ENCODE measurements around the gene CDH22. TPM values are rescaled to one million over a fixed set of nuclear protein-coding genes. Genes with fewer than 3 reads are reported as not detected.

The CDH22 gene
- total RNA-seq, 3 donors from 2014 or later = 0.15 to 0.66 (median 0.16) TPM

GRCh38 chr20:46151936-46152335 lies 156.4 kb downstream of the CDH22 start:
- H3K27ac ChIP-seq = no peak overlapping the region
- H3K4me1 ChIP-seq = no peaks in the 10 kb centered on the region
- peaks cover 0 to 7% of the 10 kb centered on the region in 2 donors for H3K27me3 ChIP-seq
- H3K36me3 ChIP-seq = no peaks in the 10 kb centered on the region
- H3K4me3 ChIP-seq = no peak overlapping the region
- intact Hi-C loops (cut with DNase I; ENCODE audit: low total_unique reads) = no loop called here
- DNase-seq (ENCODE audit: low spot score in 2 of 2) = no peak
- TF ChIP-seq POLR2AphosphoS5 (IDR thresholded peaks at IDR 0.05) (no peak), POLR2A (IDR thresholded peaks at IDR 0.05) (no peak), CTCF (IDR thresholded peaks at IDR 0.05) (no peak)
- no peaks in the 10 kb centered on the region for H3K9me3 ChIP-seq

GRCh38 chr20:46150943-46151342 lies 157.4 kb downstream of the CDH22 start:
- Histone ChIP-seq H3K4me1 (no peaks in the 10 kb centered on the region), H3K27ac (no peak overlapping the region), H3K36me3 (no peaks in the 10 kb centered on the region), H3K9me3 (no peaks in the 10 kb centered on the region), H3K27me3 (peaks cover 0 to 7% of the 10 kb centered on the region in 2 donors), H3K4me3 (no peak overlapping the region)
- intact Hi-C loops (cut with DNase I; ENCODE audit: low total_unique reads) = no loop called here
- no peak for TF ChIP-seq POLR2AphosphoS5 (IDR thresholded peaks at IDR 0.05)
- TF ChIP-seq CTCF (IDR thresholded peaks at IDR 0.05) = no peak
- no peak for TF ChIP-seq POLR2A (IDR thresholded peaks at IDR 0.05)
- no peak for DNase-seq (ENCODE audit: low spot score in 2 of 2)

- Histone ChIP-seq H3K9me3 (no peaks in the 10 kb centered on the region), H3K4me3 (no peak overlapping the region), H3K27ac (no peak overlapping the region), H3K36me3 (no peaks in the 10 kb centered on the region), H3K4me1 (no peaks in the 10 kb centered on the region), H3K27me3 (peaks cover 0 to 8% of the 10 kb centered on the region in 2 donors)
- intact Hi-C loops (cut with DNase I; ENCODE audit: low total_unique reads) = loop anchor here (5.0 kb wide), 1 partner anchor 1604 kb away; no protein-coding TSS in a partner anchor
- no peak for DNase-seq (ENCODE audit: low spot score in 2 of 2)
- TF ChIP-seq POLR2AphosphoS5 (IDR thresholded peaks at IDR 0.05) = no peak
Observed at GRCh38 chr20:46148313-46149208, 159.7 kb downstream of the CDH22 start.

GRCh38 chr20:46145713-46146112 lies 162.6 kb downstream of the CDH22 start:
- DNase-seq (ENCODE audit: low spot score in 2 of 2) = no peak
- H3K4me3 ChIP-seq = no peak overlapping the region
- TF ChIP-seq CTCF (IDR thresholded peaks at IDR 0.05) = no peak
- no peak for TF ChIP-seq POLR2AphosphoS5 (IDR thresholded peaks at IDR 0.05)
- TF ChIP-seq POLR2A (IDR thresholded peaks at IDR 0.05) = no peak
- no peaks in the 10 kb centered on the region for H3K4me1 ChIP-seq
- no peaks in the 10 kb centered on the region for H3K9me3 ChIP-seq
- intact Hi-C loops (cut with DNase I; ENCODE audit: low total_unique reads) = loop anchor here (5.0 kb wide), 1 partner anchor 1607 kb away; no protein-coding TSS in a partner anchor
- H3K36me3 ChIP-seq = no peaks in the 10 kb centered on the region
- H3K27ac ChIP-seq = no peak overlapping the region
- H3K27me3 ChIP-seq = peaks cover 0 to 18% of the 10 kb centered on the region in 2 donors

- H3K4me1 ChIP-seq = no peaks in the 10 kb centered on the region
- H3K27me3 ChIP-seq = peaks cover 0 to 28% of the 10 kb centered on the region in 2 donors
- no peak for TF ChIP-seq CTCF (IDR thresholded peaks at IDR 0.05)
- TF ChIP-seq POLR2A (IDR thresholded peaks at IDR 0.05) = no peak
- no peak for TF ChIP-seq POLR2AphosphoS5 (IDR thresholded peaks at IDR 0.05)
- no peak overlapping the region for H3K27ac ChIP-seq
- no peak for DNase-seq (ENCODE audit: low spot score in 2 of 2)
- intact Hi-C loops (cut with DNase I; ENCODE audit: low total_unique reads) = loop anchor here (5.0 kb wide), 1 partner anchor 1608 kb away; no protein-coding TSS in a partner anchor
- H3K4me3 ChIP-seq = no peak overlapping the region
- no peaks in the 10 kb centered on the region for H3K36me3 ChIP-seq
- H3K9me3 ChIP-seq = no peaks in the 10 kb centered on the region
Observed at GRCh38 chr20:46144432-46145025, 163.8 kb downstream of the CDH22 start.
